GM18870 (cell line): ENCODE results near the gene KIF7.

Source experiments
- ATAC-seq: cut with Tn5 transposase; IDR thresholded peaks from one replicate; pipeline ENCODE4 v1.9.1; 2021; ENCODE audit warnings: moderate library complexity; ENCODE audit not compliant: unreplicated experiment

Gene KIF7

DNA sequence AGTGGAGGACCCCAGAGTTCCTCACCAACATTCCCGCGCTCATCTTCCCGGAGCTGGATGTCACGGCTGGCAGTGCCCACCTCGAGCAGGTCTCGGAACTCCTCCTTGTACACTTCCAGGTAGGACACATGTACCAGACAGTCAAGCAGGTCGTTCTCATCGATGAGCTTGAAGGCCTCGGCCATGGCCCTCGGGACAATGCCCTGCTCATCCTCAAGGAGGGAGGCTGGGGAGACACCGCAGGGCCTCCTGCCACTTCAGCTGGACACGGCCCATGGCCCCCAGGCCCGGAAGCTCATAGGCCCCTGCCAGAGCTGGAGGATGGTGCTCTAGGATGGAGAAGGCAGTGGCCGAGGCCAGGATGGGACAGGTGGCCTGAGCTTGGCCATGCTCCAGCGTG lies 5.6 kb downstream of the KIF7 start:
- ATAC-seq, result no peak

DNA sequence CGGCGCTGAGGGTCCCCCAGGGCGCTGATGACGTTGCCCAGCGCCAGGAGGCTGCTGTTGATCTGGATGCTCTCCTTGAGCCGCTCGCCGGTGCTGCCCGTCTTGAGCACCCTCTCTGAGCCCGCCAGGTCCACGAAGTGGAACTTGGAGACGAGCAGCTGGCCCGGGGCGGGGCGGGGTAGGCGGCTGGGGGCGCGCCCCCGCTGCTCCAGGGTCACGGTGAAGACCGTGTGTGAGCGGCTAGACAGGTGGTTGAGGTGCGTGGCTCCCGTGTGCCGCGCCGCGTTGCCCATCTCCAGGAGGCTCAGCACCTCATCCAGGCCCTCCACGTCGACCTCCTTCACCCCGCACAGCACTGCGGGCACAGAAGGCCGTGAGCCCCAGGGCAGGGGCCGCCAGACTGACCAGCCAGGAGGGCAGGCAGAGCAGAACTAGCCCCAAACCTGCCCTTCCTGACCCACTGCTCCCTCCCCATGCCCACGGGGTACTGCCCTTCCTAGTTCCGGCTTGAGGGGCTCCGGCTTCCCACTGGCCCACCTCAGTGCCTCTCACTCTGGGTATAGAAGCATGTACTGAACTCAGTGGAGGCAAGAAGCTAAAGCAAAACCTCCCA lies 6.1 kb downstream of the KIF7 start:
- ATAC-seq, result no peak

DNA sequence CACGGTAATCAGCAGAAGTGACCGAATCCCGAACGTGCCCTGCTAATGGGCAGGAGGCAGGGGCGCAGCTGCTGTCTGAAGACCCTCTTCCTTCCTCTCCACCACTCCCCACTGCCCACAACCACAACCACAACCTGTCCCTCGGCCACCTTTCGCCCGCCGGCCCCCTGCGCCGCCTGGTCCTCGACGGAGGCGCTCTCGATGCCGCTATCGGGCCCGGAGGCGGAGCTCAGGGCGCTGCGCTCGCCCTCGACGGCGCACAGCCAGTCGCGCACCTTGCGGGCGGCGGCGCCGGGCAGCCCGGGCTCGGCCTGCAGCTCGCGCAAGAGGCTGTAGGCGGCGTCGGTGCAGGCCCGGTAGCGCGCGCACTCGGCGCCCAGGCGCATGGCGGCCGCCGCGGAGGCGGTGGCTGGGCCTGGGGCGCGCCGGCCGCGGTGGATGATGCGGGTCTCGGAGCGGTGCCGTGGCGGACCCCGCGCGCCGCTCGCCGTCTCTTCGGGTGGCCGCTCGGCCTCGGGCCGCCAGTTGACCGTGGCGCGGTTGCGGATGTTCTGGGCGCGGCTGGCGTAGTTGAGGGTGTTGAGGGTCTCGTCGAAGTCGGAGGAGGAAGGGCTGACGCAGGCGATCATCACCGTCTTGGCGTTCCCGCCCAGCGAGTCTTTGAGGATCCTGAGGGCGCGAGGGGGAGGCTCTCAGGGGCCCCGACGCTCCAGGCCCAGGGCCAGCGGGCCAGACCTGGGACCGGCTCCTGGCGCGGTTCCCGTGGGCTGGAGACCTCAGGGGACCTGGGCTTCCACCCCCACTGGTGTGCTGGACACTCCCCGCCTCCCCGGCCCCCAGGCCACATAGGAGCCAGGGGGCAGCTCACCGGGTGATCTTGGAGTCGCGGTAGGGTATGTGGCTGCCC lies 6.9 kb downstream of the KIF7 start:
- no peak for ATAC-seq

DNA sequence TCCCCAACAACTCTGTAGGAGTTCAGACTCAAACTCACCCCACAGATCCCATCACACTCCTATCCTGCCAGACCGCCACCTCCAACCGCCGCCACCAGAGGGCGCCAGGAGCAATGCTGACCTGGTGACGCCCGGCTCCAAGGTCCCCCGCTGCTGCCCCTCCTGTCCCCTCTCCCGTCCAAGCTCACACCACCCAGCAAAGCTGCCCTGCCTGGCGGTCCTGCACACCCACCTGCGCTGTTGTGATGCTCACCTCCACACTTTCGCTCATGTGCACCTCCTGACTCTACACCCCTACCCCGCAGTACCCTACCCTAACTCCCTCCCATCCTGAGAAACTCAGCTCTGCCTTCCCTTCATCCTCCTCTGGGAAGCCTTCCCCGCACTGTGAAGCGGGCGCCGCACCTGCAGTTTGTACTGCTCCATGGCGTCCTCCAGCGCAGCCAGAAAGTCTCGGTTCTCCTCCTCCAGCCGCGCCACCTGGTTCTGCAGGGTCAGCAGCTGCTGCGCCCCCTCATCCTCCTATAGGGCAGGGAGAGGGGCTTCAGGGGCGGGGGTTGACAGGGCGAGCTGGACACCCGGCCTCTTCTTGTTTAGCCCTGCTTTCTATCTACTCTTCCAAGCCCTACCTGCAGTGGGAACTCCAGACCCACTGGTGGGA lies 7.9 kb downstream of the KIF7 start:
- ATAC-seq, result no peak

DNA sequence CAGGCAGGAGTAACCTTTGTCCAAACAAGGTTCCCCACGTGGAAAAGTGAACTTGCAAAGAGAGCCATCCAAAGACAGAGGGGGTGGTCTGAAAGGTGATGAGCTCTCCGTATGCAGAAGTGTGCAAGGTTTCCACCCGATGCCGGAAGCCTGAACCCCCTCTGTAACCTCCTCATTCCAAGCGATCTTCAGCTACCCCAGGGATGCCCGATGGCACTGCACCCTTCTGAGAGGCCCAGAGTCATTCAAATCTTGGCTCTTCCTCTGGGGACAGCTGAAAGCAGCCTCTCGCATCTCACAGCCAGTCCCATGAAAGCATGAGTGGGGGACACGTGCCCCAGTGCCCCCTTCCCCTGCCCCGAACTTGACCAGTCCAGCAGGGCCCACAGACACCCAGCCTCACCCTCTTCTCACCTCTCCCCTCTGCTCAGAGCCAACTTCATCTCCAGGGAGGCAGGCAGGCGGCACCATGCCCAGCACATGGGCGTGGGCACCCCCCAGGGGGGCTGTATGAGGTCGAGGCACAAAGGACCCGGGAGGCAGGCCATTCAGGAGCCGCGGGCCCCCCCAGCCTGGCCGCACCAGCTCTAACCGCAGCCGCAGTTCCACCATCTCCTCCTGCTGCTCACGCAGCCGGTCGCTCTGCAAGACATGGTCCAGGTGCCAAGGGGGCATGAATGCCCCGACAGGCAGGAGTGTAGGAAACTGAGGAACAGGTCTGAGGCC lies 8.7 kb downstream of the KIF7 start:
- ATAC-seq, result no peak

DNA sequence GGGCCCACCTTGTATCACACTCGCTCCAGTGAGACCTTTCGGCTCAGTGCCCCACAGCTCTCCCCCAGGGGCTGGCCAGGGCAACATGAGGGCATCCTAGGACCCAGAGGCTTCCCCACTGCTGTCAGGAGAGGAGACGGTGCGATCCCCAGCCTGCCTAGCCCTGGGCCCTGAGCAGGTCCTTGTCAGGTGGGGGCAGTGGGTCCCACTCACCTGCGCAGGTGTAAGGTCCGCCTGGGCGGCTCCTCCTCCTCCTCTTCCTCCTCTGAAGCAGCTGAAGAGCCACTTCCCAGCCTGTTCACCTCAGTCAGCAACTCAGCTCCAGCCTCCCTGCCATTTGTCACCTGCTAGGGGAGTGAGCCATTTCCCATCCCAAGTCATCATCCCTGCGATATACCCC lies 9.6 kb downstream of the KIF7 start:
- no peak for ATAC-seq

DNA sequence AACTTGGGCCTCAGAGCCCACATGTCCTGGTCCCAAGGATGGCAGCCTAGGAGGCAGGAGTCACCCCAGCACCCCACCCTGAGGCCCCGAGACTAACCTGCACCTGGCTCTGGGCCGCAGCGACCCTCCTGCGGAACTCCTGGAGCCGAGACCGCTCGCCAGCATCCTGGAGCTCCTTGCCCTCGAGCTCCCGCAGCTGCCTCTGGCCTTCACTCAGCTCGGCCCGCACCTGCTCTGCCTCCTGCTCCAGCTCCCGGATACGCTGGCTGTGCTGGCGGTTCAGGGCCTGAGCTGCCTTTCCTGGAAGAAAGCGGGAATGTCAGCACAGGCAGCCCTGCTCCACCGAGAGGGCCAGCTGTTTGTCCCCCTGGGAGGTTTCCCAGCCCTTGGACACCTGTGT lies 13.2 kb downstream of the KIF7 start:
- no peak for ATAC-seq

DNA sequence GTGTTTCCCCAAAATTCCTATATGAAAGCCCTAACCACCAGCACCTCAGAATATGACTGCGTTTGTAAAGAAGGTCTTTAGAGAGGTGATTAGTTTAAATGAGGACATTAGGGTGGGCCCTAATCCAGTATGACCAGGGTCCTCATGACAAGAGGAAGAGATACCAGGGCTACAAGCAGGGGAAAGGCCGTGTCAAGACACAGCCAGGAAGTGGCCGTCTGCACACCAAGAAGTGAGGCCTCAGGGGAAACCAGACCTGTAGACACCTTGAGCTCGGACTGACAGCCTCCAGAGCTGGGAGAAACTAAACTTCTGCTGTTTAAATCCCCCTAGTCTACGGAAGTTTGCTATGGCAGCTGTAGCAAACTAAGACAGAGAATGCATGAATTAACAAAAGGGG lies 14.2 kb downstream of the KIF7 start:
- ATAC-seq, result no peak

DNA sequence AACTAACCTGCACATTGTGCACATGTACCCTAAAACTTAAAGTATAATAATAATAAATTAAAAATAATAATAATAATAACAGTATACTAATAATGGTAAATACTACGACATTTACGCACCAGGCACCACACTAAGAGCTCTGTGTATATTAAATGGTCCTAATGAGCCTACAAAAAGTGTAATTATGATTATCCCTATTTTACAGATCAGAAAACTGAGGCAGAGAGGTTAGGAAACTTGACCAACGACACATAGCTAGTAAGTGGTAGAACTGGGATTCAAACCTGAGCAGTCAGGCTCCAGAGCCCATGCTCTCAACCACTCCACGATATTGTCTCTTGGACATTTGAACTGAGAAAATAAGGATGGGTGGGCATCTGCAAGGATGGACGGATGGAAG lies 15.0 kb downstream of the KIF7 start:
- ATAC-seq, result no peak

DNA sequence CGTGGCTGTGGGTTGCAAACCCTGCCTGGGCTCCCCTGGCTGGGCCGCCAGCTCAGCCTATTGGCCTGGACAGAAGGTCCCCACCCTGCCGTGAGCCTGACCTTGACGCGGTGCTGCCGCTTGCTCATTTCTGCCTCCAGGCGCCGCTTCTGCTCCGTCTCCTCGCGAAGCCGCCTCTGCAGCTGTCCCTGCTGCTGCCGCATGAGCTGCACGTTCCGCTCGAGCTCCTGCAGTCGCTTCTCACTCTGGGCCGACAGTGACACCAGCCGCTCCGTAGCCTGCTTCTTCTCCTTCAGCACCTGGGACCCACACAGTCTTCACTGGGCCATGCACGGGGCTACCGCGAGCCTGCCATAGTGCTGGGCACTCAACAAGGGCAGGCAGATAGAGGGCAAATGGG lies 21.7 kb downstream of the KIF7 start:
- no peak for ATAC-seq

DNA sequence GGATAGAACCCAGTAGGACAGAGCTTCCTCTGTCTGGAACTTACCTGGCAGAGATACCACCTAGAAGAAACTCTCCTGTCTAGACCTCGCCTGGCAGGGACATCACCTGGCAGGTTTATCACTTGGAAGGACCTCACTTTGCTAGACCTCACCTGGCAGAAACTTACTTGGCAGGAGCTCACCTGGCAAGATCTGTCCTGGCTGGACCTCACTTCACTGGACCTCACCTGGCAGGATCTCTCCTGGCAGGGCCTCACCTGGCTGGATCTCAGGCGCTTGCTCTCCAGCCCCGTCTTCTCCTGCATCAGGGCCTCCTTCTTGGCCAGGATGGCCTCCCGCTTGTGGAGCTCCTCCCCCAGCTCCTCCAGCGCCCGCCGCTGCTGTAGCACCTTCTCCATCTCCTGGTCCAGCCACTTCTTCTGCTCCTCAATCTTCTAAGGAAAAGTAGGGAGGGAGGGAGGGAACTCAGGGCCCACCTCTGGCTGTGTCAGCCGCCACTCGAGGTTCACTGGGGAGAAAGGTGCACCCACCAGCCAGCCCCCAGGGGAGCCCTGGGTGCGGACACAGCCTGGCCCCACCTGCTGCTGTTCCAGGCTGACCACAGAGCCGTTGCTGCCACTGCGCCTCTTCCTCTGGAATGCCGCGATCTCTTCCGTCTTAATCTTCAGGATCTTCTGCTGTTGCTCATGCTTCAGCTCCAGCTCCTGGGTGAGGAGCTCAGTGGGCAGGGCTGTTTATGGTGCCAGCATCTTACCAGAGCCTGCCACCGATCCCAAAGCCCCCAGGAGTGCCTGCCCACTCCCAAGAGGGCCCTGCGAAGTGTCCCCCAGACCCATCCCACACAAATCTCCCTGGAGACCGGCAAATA lies 22.5 kb downstream of the KIF7 start:
- ATAC-seq, result no peak

DNA sequence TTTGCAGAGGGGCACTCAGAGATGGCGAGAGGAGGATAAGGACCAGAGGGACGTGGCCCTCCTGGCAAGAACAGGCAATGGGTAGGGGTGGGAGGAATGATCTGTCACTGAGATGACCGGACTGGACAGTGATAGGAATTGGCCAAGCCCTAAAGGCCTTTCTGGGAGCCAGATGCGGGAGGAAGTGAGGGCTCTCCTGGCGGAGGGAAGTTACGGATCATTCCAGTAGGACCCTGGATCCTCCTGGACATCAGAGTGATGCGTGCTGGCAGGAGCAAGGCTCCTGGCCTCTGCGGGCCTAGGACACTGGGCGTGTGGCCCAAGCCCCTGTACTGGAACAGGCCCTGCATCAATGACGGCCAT lies 23.4 kb downstream of the KIF7 start:
- no peak for ATAC-seq

DNA sequence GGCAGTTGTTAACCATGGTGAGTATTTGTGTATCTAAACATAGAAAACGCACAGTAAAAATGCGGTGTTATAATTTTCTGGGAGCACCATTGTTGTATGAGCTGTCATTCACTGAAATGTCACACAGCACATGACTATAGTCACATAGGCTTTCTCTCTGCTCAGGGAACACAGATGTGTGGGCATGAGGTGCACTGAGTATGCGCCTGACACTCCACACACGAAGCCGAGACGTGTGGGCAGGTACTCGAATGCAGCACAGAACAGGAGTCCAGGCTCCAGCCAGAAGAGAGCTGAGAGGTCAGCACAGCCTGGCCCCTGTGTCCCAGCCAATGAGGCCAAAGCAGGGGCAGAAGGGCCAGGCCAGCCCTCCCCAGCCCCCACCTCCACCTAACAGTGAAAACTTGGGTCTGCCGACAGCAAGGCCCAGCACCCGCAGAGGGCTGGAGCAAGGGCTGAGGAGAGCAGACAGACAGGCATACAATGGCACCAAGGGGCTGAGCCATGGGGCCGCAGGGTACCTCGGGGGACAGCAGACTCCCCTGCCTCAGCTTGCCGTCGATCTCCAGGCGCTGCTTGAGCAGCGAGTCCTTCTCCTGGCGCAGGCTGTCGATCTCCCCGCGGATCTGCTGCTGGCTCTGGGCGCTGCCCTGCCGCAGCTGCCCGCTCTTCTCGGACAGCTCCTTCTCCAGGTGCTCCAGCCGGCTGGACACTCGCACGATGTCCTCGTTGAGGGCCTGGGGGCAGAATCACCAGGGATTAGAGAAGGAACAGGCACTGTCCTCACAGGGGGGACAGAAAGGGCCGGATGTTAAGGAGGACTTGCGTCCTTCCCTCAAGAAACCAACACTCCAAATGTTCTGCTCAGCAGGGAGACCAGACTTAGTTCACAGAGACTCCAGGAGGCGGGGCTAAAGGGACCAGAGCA lies 24.0 kb downstream of the KIF7 start:
- ATAC-seq, result no peak

DNA sequence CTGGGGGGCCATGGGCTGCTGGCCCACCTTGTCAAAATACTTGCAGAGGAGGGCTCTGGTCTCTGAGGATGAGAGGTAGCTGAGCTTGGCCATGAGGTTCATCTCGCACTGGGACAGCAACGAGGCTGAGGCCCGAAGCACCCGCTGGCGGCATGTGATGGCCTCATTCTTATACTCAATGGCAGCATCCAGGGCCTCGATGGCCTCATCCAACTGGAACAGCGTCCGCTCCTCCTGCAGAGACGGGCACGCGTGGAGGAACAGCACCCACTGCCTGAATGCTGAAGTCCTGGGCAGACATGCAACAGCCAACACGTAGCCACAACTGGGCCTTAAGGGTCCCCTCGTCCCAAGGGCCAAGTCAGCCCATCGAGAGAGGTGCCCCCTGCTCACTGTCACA lies 25.0 kb downstream of the KIF7 start:
- no peak for ATAC-seq

DNA sequence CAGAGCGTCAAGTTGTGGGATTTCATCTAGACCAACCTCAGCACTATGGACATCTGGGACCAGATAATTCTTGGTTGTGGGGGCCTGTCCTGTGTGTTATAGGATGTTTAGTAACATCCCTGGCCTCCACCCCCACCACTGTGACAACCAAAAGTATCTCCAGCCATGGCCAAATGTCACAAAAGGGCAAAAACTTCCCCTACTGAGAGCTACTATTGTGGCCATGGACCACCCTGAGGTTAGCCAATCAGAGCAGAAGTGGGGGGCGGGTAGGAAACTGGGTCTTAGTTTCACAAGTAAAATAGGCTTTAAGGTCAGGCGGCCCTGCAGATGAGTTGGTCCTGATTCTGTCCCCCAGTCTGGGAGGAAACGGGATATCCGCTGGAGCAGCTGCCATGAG lies 25.4 kb downstream of the KIF7 start:
- no peak for ATAC-seq

DNA sequence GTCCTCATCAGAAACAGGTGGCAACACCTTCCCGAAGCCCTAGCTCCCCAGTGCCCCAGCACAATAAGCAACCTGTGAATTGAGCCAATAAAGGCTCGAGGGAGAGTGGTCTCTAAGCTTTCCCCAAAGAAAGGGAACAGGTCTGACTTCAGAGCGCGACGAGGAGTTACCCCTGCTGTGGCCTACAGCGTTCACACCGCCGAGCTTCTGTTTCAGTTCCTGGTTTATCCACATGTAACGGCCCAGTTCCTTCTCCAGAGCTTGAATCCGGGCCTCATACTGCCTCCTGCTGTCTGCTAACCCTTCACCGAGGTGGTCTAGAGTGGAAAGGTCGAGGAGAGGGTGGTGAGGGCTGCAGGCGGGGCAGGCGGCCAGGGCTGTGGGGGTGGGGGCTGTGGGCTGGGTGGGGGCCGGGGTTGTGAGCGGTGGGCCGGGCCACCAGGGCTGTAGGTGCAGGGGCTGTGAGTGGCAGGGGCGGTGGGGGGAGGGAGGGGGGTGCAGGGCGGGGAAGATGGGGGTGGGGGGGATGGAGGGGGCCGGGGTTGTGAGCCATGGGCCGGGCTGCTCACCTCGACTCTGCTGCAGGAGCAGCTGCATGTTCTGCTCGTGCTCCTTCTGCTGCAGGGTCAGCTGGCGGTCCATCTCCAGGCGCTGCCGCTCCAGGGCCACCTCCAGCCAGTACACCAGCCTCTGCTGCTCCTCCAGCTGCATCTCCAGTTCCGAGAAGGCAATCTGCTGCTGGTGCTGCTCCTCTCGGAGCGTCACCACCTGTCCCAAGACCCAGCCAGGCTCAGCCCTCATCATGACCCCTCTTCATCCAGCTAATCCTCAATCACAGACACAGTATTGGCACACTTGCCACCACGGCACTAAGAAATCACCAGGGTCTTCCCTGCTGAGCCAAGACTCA lies 26.2 kb downstream of the KIF7 start:
- ATAC-seq, result no peak

DNA sequence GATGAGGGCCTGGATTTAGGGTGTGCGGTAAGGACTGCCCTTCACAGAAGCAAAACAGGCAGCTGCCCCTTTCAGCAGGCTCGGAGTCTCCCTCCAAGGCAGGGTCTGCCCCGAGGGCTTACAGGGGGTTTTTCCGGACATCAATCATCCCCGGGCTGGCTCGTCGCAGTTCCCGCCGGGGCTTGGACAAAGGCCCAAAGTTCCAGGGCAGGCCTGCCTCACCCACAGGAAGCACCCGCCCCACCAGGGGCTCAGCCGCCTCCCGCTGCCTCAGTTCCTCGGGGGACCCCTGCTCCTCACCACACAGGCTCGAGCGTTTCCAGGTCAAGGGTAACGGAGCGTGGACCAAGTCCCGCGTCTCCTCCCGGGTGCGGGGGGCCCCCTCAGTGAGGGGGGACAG lies 27.0 kb downstream of the KIF7 start:
- ATAC-seq, result no peak

DNA sequence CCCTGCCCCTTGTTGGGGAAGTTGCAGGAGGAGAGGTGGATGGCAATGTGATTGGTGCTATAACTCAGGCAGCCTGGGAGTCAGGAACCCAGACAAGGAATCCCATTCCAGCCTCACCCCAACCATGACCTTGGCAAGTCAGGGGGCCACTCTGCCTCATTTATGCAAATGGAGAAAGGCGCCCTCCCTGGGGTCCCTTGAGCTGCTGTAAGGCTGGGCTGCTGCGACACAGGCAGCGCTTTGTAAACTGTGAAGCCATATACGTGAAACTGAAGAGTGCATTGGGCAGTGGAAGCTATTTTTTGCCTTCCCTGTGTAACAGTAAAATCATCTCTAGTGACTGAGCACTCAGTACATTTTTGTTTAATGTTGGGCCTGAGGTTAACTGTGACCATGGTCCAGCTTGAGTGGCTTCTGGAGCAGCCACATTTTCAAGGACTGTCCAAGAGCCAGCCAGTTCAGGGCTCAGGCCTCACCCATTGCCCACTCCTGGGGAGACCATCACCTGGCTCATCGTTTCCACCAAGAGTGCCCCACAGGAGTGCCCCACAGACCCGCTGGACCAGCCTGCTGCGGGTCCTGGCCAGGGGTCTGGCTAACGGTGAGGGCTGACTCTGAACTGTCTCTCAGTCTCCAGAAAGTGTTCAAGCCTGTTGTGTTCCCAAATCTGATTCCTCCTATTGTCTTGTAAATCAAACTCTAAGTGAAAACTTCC lies 27.9 kb downstream of the KIF7 start:
- no peak for ATAC-seq
